Measurements from ENCODE around the gene PRTG.

DNA sequence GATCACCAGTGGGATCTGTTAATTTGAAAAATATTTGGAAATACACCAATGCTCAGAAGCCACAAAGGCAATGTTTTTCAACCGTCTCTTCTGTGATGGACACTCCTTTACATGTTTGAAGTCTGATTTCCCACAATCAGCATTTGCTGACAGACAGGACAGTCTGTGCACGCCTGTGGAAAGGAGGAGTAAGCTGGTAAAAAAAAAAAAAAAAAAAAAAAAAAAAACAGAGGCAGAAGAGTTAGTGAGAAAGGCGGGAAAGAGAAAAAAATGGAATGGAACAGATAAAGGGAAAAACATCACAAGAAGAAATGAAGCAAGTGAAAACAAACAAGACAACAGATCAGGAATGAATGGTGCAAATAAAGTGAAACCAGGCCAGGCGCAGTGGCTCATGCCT, 35.0 kb downstream of the PRTG start:
- TF ChIP-seq EZH2phosphoT487 (IDR thresholded peaks at IDR 0.05; ENCODE audit: insufficient read depth, low read depth) (no peak), EZH2 (IDR thresholded peaks at IDR 0.05; ENCODE audit: insufficient read depth, poor library complexity, severe bottlenecking) (no peak)

All from GM23248 (cell line).